ENCODE results near the gene GSAP.

DNA sequence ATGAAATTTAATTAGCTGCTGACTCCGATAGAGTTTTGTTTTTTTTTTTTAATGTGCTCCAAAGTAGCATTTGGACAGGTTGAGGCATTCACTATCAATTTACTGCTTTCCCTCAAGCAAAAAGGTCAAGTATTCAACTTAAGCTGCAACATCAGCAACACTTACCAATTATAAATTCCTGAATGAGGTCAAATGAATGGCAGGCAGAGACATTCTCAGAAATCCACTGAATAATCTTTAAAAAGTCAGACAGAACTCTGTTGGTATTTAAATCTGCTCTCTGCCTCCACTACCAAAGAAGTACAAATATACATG, 62.8 kb downstream of the GSAP start:
- no peak for TF ChIP-seq ATF1 (CRISPR knock-in tag; IDR thresholded peaks at IDR 0.05)
- TF ChIP-seq, protein P1, sequence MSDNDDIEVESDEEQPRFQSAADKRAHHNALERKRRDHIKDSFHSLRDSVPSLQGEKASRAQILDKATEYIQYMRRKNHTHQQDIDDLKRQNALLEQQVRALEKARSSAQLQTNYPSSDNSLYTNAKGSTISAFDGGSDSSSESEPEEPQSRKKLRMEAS (CRISPR knock-in tag; IDR thresholded peaks at IDR 0.05) = no peak
